Neural cell (in vitro differentiated cells): ENCODE measurements around the gene CNTNAP5.

Experiments
- EP300 ChIP-seq: fragments of 450-650 bp; conservative IDR thresholded peaks from 2 replicates; pipeline ENCODE4 v1.6.1; 2014; ENCODE audit warnings: antibody characterized with exemption, mild to moderate bottlenecking, moderate library complexity; ENCODE audit not compliant: poor library complexity, severe bottlenecking
- EZH2 ChIP-seq: fragments of 200-600, 300-800 bp; shearing (Covaris generic), sonication (generic); IDR thresholded peaks from 2 replicates; pipeline ENCODE4 v1.6.1; 2014; ENCODE audit warnings: antibody characterized with exemption, low read length, borderline replicate concordance, mild to moderate bottlenecking; ENCODE audit not compliant: insufficient read depth, poor library complexity, severe bottlenecking
- MXI1 ChIP-seq: fragments of 450-650 bp; conservative IDR thresholded peaks from 2 replicates; pipeline ENCODE4 v1.6.1; 2014; ENCODE audit warnings: antibody characterized with exemption, mild to moderate bottlenecking; ENCODE audit not compliant: poor library complexity, severe bottlenecking
- POLR2AphosphoS5 ChIP-seq: IDR thresholded peaks from 2 replicates; pipeline ENCODE4 v1.6.1; 2012
- RAD21 ChIP-seq: fragments of 450-650 bp; conservative IDR thresholded peaks from 2 replicates; pipeline ENCODE4 v1.6.1; 2014; ENCODE audit warnings: antibody characterized with exemption, mild to moderate bottlenecking, moderate library complexity
- REST ChIP-seq: IDR thresholded peaks from 2 replicates; pipeline ENCODE4 v1.6.1; 2012; ENCODE audit warnings: borderline replicate concordance
- SMC3 ChIP-seq: fragments of 450-650 bp; conservative IDR thresholded peaks from 2 replicates; pipeline ENCODE4 v1.6.1; 2014; ENCODE audit warnings: antibody characterized with exemption, mild to moderate bottlenecking, moderate library complexity; ENCODE audit not compliant: poor library complexity
- TF ChIP-seq, protein P1 (sequence below): fragments of 450-650 bp; IDR thresholded peaks from 2 replicates; pipeline ENCODE4 v1.5.1; 2014; ENCODE audit warnings: antibody characterized with exemption, mild to moderate bottlenecking, moderate library complexity; ENCODE audit not compliant: poor library complexity, severe bottlenecking

- TF ChIP-seq EZH2 = no peak
- no peak for TF ChIP-seq POLR2AphosphoS5
- no peak for TF ChIP-seq EP300
- TF ChIP-seq SMC3 = no peak
- TF ChIP-seq, protein P1, sequence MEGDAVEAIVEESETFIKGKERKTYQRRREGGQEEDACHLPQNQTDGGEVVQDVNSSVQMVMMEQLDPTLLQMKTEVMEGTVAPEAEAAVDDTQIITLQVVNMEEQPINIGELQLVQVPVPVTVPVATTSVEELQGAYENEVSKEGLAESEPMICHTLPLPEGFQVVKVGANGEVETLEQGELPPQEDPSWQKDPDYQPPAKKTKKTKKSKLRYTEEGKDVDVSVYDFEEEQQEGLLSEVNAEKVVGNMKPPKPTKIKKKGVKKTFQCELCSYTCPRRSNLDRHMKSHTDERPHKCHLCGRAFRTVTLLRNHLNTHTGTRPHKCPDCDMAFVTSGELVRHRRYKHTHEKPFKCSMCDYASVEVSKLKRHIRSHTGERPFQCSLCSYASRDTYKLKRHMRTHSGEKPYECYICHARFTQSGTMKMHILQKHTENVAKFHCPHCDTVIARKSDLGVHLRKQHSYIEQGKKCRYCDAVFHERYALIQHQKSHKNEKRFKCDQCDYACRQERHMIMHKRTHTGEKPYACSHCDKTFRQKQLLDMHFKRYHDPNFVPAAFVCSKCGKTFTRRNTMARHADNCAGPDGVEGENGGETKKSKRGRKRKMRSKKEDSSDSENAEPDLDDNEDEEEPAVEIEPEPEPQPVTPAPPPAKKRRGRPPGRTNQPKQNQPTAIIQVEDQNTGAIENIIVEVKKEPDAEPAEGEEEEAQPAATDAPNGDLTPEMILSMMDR = no peak
- TF ChIP-seq REST = no peak
- no peak for TF ChIP-seq RAD21
- no peak for TF ChIP-seq MXI1
These were observed 261.1 kb downstream of the CNTNAP5 start for GRCh38 chr2:124286089-124286783.
